Stimulated activated naive CD8-positive, alpha-beta T cell treated with anti-CD3 and anti-CD28 coated beads, Interleukin-15, amount 100 ng/mL, for 72 hours (primary cell): ENCODE results near the gene CCDC200.
"Not testable (repeated sequence)": the region's sequence is repeated elsewhere in the genome, so short reads cannot be mapped to it uniquely, and the experiment has no call there.

ENCODE experiments used
- ATAC-seq: fragments of 150-1000 bp; cut with Tn5 transposase; 2 replicates; pipeline ENCODE4 v1.10.0; 2021; ENCODE audit warnings: mild to moderate bottlenecking, moderate library complexity
- DNase-seq, 2 donors: peaks; one replicate each; pipeline ENCODE4 v3.0.0; 2021 to 2022
- H3K27ac Mint-ChIP-seq, 2 donors: one replicate each; pipeline ENCODE4 v1.8.0; 2022; ENCODE audit warnings: mild to moderate bottlenecking in 2 of 2, mixed read lengths in 2 of 2, moderate library complexity in 2 of 2
- H3K27me3 Mint-ChIP-seq: one replicate; pipeline ENCODE4 v1.8.0; 2022; ENCODE audit warnings: mixed read lengths
- H3K4me1 Mint-ChIP-seq: one replicate; pipeline ENCODE4 v1.8.0; 2022; ENCODE audit warnings: mild to moderate bottlenecking, mixed read lengths
- H3K4me3 Mint-ChIP-seq, 2 donors: one replicate each; pipeline ENCODE4 v1.8.0; 2022; ENCODE audit warnings: mild to moderate bottlenecking in 2 of 2, mixed read lengths in 2 of 2, moderate library complexity in 1 of 2
- H3K9me3 Mint-ChIP-seq, 2 donors: one replicate each; pipeline ENCODE4 v1.8.0; 2022; ENCODE audit warnings: mixed read lengths in 2 of 2

CCDC200 gene

DNA sequence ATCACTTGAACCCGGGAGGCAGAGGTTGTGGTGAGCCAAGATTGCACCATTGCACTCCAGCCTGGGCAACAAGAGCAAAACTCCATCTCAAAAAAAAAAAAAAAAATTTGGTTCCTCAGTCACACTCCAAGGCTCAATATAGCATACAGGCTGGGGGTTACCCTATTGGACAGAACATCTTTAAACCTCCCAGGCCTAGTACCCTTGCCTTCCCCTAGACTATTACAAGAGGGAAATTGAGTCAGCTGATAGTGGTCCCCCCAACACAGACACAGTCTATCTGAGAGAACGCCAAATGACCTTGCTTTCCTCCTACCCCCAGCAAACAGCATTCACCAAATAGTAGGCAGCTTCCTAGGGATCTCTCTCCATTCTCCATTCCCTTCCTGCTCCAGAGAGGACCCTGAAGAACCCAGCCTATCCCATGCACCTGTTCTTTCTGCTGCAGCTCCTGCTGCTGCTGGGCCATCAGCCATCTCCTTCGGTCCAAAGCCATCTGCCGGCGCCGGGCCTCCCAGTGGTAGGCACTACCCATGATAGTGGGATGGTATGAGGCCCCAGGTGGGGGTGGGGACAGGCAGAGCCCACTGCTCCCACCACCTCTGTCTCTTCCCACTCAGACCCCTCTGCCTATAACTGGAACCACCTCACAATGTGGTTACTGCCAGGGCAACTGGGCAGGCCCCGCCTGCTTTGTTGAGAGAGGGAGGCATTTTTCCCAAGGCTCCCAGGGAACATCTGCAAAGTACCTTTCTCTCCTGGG is at the start of gene CCDC200:
Gene CCDC200, minus strand, starts transcription at position 604 of the 763 bp plus-strand sequence. Its CDS starts 69 bp downstream, at position 535.
- ATAC-seq, H3K27me3 Mint-ChIP-seq, DNase-seq, H3K9me3 Mint-ChIP-seq, H3K27ac Mint-ChIP-seq, H3K4me1 Mint-ChIP-seq, H3K4me3 Mint-ChIP-seq: not testable (repeated sequence)

DNA sequence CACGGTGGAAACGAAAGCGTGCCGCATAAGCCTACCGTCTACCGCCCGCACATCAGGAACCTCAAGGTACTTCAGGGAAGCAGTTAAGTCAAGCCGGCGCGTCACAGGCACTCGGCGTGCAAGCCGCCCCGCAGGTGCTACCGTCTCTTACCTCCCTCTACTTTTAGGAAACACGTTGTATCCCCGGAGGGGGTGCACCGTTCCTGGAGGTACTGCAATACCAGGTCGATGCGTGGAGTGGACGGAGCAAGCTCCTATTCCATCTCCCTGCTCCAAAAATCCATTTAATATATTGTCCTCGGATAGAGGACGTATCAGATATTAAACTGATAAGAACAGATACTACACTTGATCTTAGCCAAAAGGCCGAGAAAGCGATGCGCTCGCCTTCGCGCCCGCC is 44.5 kb upstream of the CCDC200 start:
- not testable (repeated sequence) for H3K27ac Mint-ChIP-seq, DNase-seq, H3K27me3 Mint-ChIP-seq, H3K9me3 Mint-ChIP-seq, H3K4me3 Mint-ChIP-seq, H3K4me1 Mint-ChIP-seq
- peak; percentile 76 for ATAC-seq

DNA sequence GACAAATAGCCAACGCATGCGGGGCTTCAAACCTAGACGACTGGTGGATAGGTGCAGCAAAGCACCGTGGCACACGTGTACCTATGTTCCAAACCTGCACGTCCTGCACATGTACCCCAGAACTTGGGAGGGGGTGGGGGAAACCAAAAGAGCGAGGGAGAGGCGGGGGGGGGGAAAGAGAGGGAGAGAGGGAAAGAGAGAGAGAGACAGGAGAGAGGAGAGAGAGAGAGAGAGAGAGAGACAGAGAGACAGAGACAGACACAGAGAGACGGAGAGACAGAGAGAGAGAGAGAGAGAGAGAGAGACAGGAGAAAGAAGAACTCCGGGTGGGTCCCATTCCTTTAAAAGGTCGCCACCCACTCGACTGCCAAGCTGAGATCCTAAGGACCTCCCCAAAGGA is 44.1 kb upstream of the CCDC200 start:
- H3K4me1 Mint-ChIP-seq, H3K9me3 Mint-ChIP-seq, H3K27me3 Mint-ChIP-seq: not testable (repeated sequence)
- Mint-ChIP-seq H3K4me3 (peak overlapping the region; percentile 4 to 16), H3K27ac (peak overlapping the region; percentile 61 to 66)
- ATAC-seq, result peak; percentile 56
- peak; percentile 8 to 9 for DNase-seq

DNA sequence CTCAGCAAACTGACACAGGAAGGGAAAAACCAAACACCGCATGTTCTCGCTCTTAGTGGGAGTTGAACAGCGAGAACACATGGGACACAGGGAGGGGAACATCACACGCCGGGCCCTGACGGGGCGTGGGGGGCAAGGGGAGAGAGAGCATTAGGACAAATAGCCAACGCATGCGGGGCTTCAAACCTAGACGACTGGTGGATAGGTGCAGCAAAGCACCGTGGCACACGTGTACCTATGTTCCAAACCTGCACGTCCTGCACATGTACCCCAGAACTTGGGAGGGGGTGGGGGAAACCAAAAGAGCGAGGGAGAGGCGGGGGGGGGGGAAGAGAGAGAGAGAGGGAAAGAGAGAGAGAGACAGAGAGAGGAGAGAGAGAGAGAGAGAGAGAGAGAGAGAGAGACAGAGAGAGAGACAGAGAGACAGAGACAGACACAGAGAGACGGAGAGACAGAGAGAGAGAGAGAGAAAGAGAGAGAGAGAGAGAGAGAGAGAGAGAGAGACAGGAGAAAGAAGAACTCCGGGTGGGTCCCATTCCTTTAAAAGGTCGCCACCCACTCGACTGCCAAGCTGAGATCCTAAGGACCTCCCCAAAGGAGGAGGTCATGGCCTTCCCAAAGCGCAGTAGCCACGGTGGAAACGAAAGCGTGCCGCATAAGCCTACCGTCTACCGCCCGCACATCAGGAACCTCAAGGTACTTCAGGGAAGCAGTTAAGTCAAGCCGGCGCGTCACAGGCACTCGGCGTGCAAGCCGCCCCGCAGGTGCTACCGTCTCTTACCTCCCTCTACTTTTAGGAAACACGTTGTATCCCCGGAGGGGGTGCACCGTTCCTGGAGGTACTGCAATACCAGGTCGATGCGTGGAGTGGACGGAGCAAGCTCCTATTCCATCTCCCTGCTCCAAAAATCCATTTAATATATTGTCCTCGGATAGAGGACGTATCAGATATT is 42.4 kb upstream of the CCDC200 start:
- not testable (repeated sequence) for DNase-seq, H3K27me3 Mint-ChIP-seq, H3K4me1 Mint-ChIP-seq, H3K27ac Mint-ChIP-seq, H3K9me3 Mint-ChIP-seq, H3K4me3 Mint-ChIP-seq
- peak; percentile 66 for ATAC-seq

DNA sequence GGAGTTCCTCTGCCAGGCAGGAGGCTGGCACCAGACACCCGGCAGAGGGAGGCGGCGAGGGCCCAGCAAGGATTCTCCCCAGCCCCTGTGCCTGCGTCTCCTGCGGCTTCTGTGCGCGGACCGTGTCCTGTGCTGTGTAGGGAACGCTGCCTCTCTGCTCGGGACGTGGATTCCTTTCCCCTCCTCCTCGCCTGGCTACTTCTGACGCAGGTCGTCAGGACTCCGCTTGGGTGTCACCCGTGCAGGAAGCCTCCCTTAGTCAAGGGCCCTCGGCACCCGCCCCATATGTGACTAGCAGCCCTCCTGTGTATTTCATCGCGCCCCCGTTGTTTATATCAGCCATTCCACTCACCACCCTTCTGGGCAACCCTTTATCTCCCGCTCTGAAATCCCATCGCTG is 18.0 kb upstream of the CCDC200 start:
- not testable (repeated sequence) for H3K4me3 Mint-ChIP-seq, H3K4me1 Mint-ChIP-seq, H3K27ac Mint-ChIP-seq, ATAC-seq, H3K27me3 Mint-ChIP-seq, H3K9me3 Mint-ChIP-seq
- peak; percentile 73 to 82 for DNase-seq

DNA sequence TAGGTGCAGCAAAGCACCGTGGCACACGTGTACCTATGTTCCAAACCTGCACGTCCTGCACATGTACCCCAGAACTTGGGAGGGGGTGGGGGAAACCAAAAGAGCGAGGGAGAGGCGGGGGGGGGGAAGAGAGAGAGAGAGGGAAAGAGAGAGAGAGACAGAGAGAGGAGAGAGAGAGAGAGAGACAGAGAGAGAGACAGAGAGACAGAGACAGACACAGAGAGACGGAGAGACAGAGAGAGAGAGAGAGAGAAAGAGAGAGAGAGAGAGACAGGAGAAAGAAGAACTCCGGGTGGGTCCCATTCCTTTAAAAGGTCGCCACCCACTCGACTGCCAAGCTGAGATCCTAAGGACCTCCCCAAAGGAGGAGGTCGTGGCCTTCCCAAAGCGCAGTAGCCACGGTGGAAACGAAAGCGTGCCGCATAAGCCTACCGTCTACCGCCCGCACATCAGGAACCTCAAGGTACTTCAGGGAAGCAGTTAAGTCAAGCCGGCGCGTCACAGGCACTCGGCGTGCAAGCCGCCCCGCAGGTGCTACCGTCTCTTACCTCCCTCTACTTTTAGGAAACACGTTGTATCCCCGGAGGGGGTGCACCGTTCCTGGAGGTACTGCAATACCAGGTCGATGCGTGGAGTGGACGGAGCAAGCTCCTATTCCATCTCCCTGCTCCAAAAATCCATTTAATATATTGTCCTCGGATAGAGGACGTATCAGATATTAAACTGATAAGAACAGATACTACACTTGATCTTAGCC is 12.4 kb upstream of the CCDC200 start:
- H3K27me3 Mint-ChIP-seq, H3K4me1 Mint-ChIP-seq, H3K4me3 Mint-ChIP-seq, H3K9me3 Mint-ChIP-seq, H3K27ac Mint-ChIP-seq: not testable (repeated sequence)
- ATAC-seq, result peak; percentile 71
- peak in 1 of 2 donors; percentile 19 for DNase-seq

DNA sequence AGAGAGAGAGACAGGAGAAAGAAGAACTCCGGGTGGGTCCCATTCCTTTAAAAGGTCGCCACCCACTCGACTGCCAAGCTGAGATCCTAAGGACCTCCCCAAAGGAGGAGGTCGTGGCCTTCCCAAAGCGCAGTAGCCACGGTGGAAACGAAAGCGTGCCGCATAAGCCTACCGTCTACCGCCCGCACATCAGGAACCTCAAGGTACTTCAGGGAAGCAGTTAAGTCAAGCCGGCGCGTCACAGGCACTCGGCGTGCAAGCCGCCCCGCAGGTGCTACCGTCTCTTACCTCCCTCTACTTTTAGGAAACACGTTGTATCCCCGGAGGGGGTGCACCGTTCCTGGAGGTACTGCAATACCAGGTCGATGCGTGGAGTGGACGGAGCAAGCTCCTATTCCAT is 11.2 kb upstream of the CCDC200 start:
- not testable (repeated sequence) for DNase-seq, H3K27me3 Mint-ChIP-seq, H3K4me3 Mint-ChIP-seq, H3K4me1 Mint-ChIP-seq, H3K9me3 Mint-ChIP-seq
- H3K27ac Mint-ChIP-seq, result peak overlapping the region in 1 of 2 donors; percentile 27
- peak; percentile 67 for ATAC-seq

DNA sequence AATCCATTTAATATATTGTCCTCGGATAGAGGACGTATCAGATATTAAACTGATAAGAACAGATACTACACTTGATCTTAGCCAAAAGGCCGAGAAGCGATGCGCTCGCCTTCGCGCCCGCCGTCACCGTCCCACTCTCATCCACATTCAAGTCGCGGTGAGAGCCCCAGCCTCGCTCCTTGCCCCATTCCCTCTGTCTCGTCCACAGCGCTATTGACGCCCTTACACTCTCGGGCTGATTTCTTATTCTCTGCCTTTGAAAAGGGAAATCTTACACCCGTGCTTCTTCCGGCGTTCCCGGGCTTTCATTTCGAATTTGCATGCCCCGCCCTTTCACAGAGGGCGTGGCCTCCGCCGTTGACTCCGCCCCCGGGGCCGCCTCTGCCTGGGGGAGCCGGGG is 5.5 kb upstream of the CCDC200 start, which contains the start of gene RNU2-1:
Gene RNU2-1, minus strand, starts transcription at position 101 of the 400 bp plus-strand sequence.
- not testable (repeated sequence) for H3K9me3 Mint-ChIP-seq, H3K4me3 Mint-ChIP-seq, H3K27ac Mint-ChIP-seq, H3K4me1 Mint-ChIP-seq, ATAC-seq, DNase-seq, H3K27me3 Mint-ChIP-seq

DNA sequence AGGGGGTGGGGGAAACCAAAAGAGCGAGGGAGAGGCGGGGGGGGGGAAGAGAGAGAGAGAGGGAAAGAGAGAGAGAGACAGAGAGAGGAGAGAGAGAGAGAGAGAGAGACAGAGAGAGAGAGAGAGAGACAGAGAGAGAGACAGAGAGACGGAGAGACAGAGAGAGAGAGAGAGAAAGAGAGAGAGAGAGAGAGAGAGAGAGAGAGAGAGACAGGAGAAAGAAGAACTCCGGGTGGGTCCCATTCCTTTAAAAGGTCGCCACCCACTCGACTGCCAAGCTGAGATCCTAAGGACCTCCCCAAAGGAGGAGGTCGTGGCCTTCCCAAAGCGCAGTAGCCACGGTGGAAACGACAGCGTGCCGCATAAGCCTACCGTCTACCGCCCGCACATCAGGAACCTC is 4.8 kb upstream of the CCDC200 start:
- not testable (repeated sequence) for H3K4me3 Mint-ChIP-seq, DNase-seq, H3K4me1 Mint-ChIP-seq, H3K9me3 Mint-ChIP-seq, ATAC-seq, H3K27ac Mint-ChIP-seq, H3K27me3 Mint-ChIP-seq

DNA sequence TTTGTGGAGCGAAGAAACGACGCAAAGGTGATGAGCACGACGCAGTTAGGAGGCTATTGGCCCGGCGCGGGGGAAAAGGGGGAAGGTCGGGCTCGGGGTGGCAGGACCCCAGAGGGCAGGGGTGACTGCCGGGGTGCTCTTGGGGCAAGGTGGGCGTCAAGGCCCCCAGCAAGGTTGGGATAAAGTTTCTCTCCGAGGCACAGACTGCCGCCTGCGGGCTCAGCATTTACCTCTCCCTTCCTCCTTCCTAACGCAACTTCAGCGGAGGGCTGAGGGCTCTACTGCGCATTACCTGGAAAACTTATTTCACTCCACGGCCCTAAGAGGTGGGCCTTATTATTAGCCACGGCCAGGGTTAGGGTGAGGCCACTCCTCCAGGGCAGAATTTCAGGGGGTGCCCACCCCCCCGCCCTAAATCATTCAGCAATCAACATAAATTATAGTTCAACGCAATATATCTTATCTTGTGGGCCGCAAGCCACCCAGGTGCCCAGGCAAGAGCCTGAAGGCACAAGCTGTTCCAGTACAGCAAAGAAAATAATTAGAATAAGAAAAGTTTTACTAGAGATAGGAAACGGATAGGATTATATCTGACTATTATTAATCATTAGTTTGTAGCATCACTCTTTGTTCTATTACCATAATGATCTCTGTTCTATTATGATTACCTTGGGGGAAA is 3.7 kb upstream of the CCDC200 start:
- H3K27ac Mint-ChIP-seq, result peak overlapping the region; percentile 35 to 82
- DNase-seq, result peak; percentile 47 to 48
- not testable (repeated sequence) for H3K4me1 Mint-ChIP-seq, ATAC-seq, H3K9me3 Mint-ChIP-seq, H3K27me3 Mint-ChIP-seq
- H3K4me3 Mint-ChIP-seq, result peak overlapping the region in 1 of 2 donors; percentile 35

DNA sequence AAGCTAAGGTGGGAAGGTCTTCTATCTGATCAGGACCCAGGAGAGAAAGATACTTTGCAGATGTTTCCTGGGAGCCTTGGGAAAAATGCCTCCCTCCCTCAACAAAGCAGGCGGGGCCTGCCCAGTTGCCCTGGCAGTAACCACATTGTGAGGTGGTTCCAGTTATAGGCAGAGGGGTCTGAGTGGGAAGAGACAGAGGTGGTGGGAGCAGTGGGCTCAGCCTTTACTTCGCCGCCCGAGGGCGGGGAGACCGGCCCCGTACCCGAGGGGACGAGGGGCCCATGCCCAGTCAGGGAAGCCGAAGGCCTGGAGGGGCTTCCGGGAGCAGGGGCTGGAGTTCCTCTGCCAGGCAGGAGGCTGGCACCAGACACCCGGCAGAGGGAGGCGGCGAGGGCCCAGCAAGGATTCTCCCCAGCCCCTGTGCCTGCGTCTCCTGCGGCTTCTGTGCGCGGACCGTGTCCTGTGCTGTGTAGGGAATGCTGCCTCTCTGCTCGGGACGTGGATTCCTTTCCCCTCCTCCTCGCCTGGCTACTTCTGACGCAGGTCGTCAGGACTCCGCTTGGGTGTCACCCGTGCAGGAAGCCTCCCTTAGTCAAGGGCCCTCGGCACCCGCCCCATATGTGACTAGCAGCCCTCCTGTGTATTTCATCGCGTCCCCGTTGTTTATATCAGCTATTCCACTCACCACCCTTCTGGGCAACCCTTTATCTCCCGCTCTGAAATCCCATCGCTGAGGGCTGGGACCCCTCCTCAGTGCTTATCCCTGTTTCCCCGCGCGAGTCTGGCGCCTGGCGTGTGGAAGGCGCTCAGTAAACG is 3.0 kb upstream of the CCDC200 start:
- DNase-seq, result peak in 1 of 2 donors; percentile 6
- not testable (repeated sequence) for ATAC-seq

DNA sequence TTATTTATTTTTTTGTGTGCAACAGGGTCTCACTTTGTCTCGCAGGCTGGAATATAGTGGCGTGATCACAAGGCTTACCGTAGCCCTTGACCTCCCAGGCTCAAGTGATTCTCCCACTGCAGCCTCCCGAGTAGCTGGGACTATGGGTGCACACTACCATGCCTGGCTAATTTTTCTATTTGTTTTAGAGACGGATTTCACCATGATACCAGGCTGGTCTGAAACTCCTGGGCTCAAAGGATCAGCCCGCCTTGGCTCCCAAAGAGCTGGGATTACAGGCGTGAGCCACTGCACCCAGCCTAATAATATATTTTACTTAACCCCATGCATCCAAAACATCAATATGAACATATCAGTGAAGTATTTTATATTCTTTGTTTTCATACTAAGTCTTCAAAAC is 2.0 kb downstream of the CCDC200 start:
- H3K27me3 Mint-ChIP-seq, result no peaks in the 10 kb centered on the region
- DNase-seq (no peak), ATAC-seq (no peak)
- H3K4me3 Mint-ChIP-seq, result no peak overlapping the region
- H3K4me1 Mint-ChIP-seq, result peaks cover 3% of the 10 kb centered on the region
- H3K27ac Mint-ChIP-seq, result no peak overlapping the region
- no peaks in the 10 kb centered on the region for H3K9me3 Mint-ChIP-seq

More for the DNA sequence above, 3.0 kb upstream of the CCDC200 start:
- Mint-ChIP-seq H3K4me3 (peak overlapping the region in 1 of 2 donors; percentile 35), H3K27ac (peak overlapping the region in 1 of 2 donors; percentile 34)
- not testable (repeated sequence) for H3K9me3 Mint-ChIP-seq, H3K4me1 Mint-ChIP-seq, H3K27me3 Mint-ChIP-seq

DNA sequence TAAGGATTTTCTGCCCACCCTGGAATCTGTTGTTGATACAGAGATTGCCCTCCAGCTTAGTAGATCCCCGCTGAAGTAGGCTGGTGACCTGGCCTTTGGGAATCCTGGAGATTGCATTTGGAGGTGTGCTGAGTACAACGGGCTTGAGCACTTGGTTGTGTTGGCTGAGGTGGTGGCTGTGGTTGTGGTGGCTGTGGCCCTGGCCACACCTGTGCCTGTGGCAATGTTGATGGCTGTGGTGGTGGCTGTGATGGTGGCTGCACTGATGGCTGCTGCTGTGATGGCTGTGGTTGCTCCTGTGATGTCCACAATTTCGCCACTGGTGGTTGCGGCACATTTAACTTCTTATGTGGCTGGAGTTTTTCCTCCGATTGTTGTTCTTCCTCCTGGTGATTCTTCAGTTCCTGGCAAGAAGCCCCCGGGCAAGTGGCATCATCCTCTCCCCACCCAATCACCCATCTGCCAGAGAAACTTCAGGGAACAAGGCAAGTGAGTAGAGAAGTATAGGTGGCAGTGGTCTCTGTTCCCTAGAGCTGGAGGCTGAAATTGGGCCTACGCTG is 4.2 kb downstream of the CCDC200 start:
- ATAC-seq (no peak), DNase-seq (no peak)
- H3K4me3 Mint-ChIP-seq, result no peak overlapping the region
- no peaks in the 10 kb centered on the region for H3K9me3 Mint-ChIP-seq
- peak overlapping the region in 1 of 2 donors; percentile 42 for H3K27ac Mint-ChIP-seq
- no peaks in the 10 kb centered on the region for H3K27me3 Mint-ChIP-seq
- peaks cover 12% of the 10 kb centered on the region for H3K4me1 Mint-ChIP-seq

DNA sequence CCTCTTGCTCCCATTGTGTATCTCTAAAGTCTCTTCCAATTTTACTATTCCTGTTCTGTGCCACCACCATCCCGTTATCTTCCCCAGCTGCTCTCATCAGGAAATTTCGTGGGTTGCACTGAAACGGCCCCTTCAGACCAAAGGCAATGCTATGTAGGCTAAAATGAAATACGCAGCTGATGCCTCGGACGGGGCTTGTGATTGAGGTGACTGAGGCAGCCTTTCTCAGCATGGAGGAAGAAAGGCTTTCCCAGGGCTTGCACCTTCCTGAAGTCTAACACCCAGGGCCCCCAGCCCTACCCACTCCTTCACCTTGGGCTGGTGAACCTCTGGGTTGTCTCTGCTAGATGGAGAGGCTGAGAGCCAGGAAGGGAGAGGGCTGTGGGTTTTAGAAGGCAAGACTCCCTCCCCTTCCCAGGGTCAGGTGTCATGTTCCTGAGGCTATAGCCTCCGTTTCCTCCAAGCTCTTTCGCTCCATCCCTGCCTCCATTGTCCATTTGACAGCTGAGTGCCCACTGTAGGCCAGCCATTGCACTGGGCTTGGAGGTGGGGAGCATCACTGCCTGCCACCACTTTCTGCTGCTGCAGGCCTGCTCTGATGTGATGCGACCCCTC is 7.8 kb downstream of the CCDC200 start:
- ATAC-seq (no peak), DNase-seq (no peak)
- Mint-ChIP-seq H3K27me3 (no peaks in the 10 kb centered on the region), H3K9me3 (no peaks in the 10 kb centered on the region), H3K4me1 (peaks cover 48% of the 10 kb centered on the region), H3K4me3 (no peak overlapping the region), H3K27ac (no peak overlapping the region)
